Keratinocyte (primary cell): ENCODE results near the gene OSBPL5.

Source experiments
- CTCF ChIP-seq, 3 experiments: IDR thresholded peaks in 1 of 3; conservative IDR thresholded peaks in 1 of 3; optimal IDR thresholded peaks in 1 of 3; 2 replicates in 2 of 3; 3 replicates in 1 of 3; pipeline versions ENCODE3 to v1.5.1; 2011; ENCODE audit warnings: low read length in 3 of 3, mild to moderate bottlenecking in 3 of 3, moderate library complexity in 2 of 3, control low read depth in 1 of 3, inconsistent platforms in 1 of 3; ENCODE audit not compliant: insufficient read depth in 2 of 3; ENCODE audit errors: extremely low read depth in 1 of 3
- EZH2 ChIP-seq: IDR thresholded peaks from one replicate; pipeline ENCODE4 v1.6.1; 2012; ENCODE audit warnings: inconsistent platforms, mild to moderate bottlenecking, low read length, moderate library complexity

- TF ChIP-seq EZH2 (no peak), CTCF (optimal IDR thresholded peaks at IDR 0.05 in 1 of 3, IDR thresholded peaks at IDR 0.05 in 1 of 3, conservative IDR thresholded peaks at IDR 0.05 in 1 of 3; ENCODE audit: extremely low read depth in 1 of 3, insufficient read depth in 2 of 3, low read length in 3 of 3) (no peak)
Observed at GRCh38 chr11:3121931-3122774, 43.0 kb downstream of the OSBPL5 start.
